Prostate gland (tissue), 2 donors: ENCODE measurements around the gene C16orf74. TPM values are rescaled to one million over a fixed set of nuclear protein-coding genes. Genes with fewer than 3 reads are reported as not detected.

Source experiments
- DNase-seq: peaks from one replicate; pipeline ENCODE4 v3.0.0-alpha.2; 2019; ENCODE audit warnings: low spot score
- H3K27ac ChIP-seq, 2 donors: fragments of 200-600 bp; sonication (generic); 2 replicates each; pipeline ENCODE4 v1.5.1; 2017 to 2019
- H3K27me3 ChIP-seq: fragments of 200-600 bp; sonication (generic); replicated peaks from 2 replicates; pipeline ENCODE4 v1.5.1; 2019; ENCODE audit not compliant: insufficient read depth
- H3K36me3 ChIP-seq, 2 donors: fragments of 200-600 bp; sonication (generic); 1 replicate in 1 of 2; 2 replicates in 1 of 2; pipeline versions ENCODE4 v1.5.1 to v1.8.1; 2017 to 2019
- H3K4me1 ChIP-seq: fragments of 200-600 bp; sonication (generic); replicated peaks from 2 replicates; pipeline ENCODE4 v1.5.1; 2019
- H3K4me3 ChIP-seq, 2 donors: fragments of 200-600 bp; sonication (generic); 2 replicates each; pipeline ENCODE4 v1.5.1; 2017 to 2019
- H3K9me3 ChIP-seq: fragments of 200-600 bp; sonication (generic); 2 replicates; pipeline ENCODE4 v1.5.1; 2017
- POLR2A ChIP-seq: fragments of 450-650 bp; IDR thresholded peaks from one replicate; pipeline ENCODE4 v1.6.1; 2016; ENCODE audit warnings: antibody characterized with exemption, mild to moderate bottlenecking
- POLR2AphosphoS5 ChIP-seq: sonication (generic); formaldehyde crosslinking; IDR thresholded peaks from one replicate; pipeline ENCODE4 v1.6.1; 2017; ENCODE audit warnings: antibody characterized with exemption
- WGBS: methylation state at CpG from one replicate; pipeline ENCODE4 v1.1.5; 2018; 5-methylcytosine and 5-hydroxymethylcytosine counted together
- intact Hi-C: fragments of 100-400 bp; cut with DNase I; formaldehyde crosslinking; loops from one replicate; pipeline ENCODE4 v1.14.2; 2022
- total RNA-seq, 2 donors: library from RNA; depleted of rRNA; stranded (reverse); fragments of >200 nt; gene quantifications; one replicate each; pipeline ENCODE4 v1.1.0, GENCODE V29; 2016
- TF ChIP-seq, protein P1 (sequence below), 4 experiments: fragments of 200-600 bp in 2 of 4; fragments of 450-650 bp in 2 of 4; sonication (generic) in 2 of 4; IDR thresholded peaks; 1 replicate in 3 of 4; 2 replicates in 1 of 4; pipeline ENCODE4 v1.5.1; 2016 to 2019; ENCODE audit warnings: antibody characterized with exemption in 4 of 4, mild to moderate bottlenecking in 2 of 4, moderate library complexity in 2 of 4

Gene C16orf74
- total RNA-seq, 2 donors from 2014 or later, result 17.4 to 19.3 TPM

DNA sequence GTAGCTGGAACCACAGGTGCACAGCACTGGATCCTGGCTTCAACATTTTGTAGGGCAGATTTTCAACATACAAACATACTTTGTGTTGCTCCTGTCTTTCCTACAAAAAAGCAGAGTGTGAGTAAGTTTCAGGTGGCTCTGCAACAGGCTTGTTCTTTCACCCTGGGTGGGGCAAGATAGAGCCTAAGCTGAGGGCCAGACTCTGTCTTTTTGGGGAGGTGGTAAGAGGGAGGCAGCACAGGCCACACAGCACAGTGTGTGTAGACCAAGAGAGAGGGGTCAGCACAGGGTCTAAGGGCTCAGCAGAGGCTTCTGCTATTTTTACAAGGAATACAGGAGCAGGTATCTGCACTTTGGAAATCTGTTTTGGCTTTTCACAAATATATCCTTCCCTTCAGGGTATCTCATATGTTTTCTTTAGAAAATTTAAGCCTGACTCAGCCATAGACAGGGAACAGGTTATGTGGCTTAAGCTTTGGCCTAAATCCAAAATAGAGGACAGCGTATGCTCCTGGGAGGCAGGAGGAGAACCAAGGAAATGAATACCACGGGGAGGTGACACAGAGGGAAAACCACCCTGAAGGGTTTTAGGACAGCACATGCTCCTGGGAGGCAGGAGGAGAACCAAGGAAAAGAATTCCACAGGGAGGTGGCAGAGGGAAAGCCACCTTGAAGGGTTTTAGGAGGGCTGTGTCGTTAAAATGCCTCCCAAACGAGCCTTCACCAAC lies 26.9 kb upstream of the C16orf74 start:
- no peak overlapping the region for H3K4me3 ChIP-seq
- no peaks in the 10 kb centered on the region for H3K36me3 ChIP-seq
- no peaks in the 10 kb centered on the region for H3K27me3 ChIP-seq
- peaks cover 5% of the 10 kb centered on the region for H3K4me1 ChIP-seq
- WGBS, result 25% methylated on average over 4 of the region's 4 CpGs
- peak; percentile 22 for DNase-seq
- TF ChIP-seq POLR2AphosphoS5 (peak; percentile 72), POLR2A (no peak)
- TF ChIP-seq, protein P1, sequence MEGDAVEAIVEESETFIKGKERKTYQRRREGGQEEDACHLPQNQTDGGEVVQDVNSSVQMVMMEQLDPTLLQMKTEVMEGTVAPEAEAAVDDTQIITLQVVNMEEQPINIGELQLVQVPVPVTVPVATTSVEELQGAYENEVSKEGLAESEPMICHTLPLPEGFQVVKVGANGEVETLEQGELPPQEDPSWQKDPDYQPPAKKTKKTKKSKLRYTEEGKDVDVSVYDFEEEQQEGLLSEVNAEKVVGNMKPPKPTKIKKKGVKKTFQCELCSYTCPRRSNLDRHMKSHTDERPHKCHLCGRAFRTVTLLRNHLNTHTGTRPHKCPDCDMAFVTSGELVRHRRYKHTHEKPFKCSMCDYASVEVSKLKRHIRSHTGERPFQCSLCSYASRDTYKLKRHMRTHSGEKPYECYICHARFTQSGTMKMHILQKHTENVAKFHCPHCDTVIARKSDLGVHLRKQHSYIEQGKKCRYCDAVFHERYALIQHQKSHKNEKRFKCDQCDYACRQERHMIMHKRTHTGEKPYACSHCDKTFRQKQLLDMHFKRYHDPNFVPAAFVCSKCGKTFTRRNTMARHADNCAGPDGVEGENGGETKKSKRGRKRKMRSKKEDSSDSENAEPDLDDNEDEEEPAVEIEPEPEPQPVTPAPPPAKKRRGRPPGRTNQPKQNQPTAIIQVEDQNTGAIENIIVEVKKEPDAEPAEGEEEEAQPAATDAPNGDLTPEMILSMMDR (IDR thresholded peaks at IDR 0.05), result no peak
- H3K9me3 ChIP-seq, result no peaks in the 10 kb centered on the region
- peak overlapping the region; percentile 28 to 51 for H3K27ac ChIP-seq
- intact Hi-C loops, result no loop called here

DNA sequence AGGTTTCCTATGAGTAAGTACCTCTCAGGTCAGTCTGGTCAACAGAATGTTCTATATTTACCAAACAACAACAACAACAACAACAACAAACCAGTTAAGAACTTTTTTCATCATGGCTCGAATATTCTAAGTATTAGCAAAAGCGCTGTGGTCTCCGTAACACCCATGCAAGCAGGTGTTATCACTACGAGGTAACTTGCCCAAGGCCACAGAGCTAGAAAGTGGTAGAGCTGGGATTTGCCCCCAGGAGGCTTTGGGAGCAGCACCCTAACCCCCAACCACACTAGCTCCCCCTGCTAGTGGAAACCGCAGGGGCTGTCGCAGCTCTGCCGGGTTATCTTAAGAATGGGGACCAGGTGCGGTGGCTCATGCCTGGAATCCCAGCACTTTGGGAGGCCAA lies 23.9 kb upstream of the C16orf74 start:
- Histone ChIP-seq H3K4me1 (no peaks in the 10 kb centered on the region), H3K27me3 (no peaks in the 10 kb centered on the region), H3K4me3 (no peak overlapping the region), H3K27ac (no peak overlapping the region), H3K9me3 (no peaks in the 10 kb centered on the region), H3K36me3 (no peaks in the 10 kb centered on the region)
- 93% methylated on average over 8 of the region's 8 CpGs for WGBS
- no peak for DNase-seq
- TF ChIP-seq, protein P1 (IDR thresholded peaks at IDR 0.05), result no peak
- TF ChIP-seq POLR2AphosphoS5 (no peak), POLR2A (no peak)
- intact Hi-C loops, result no loop called here

DNA sequence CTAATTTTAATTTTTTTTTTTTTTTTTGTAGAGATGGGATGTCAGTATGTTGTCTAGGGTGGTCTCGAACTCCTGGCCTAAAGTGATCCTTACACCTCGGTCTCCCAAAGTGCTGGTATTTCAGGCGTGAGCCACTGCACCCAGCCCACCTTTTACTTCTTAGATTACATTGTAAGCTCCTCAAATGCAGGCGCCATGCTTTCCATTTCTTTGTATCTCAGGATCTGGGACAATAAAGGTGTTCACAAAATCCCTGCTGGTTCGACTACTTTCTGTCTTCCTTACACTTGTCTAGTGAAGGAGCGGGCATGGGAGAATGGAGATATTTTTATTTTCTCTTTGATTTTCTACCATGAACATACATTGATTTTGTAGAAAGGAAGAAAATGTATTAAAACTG lies 23.2 kb upstream of the C16orf74 start:
- Histone ChIP-seq H3K9me3 (no peaks in the 10 kb centered on the region), H3K36me3 (no peaks in the 10 kb centered on the region), H3K27ac (no peak overlapping the region), H3K4me3 (no peak overlapping the region), H3K4me1 (no peaks in the 10 kb centered on the region), H3K27me3 (no peaks in the 10 kb centered on the region)
- intact Hi-C loops, result no loop called here
- WGBS, result 75% methylated on average over 6 of the region's 6 CpGs
- DNase-seq, result no peak
- no peak for TF ChIP-seq POLR2AphosphoS5
- TF ChIP-seq POLR2A, result no peak
- TF ChIP-seq, protein P1 (IDR thresholded peaks at IDR 0.05), result no peak

DNA sequence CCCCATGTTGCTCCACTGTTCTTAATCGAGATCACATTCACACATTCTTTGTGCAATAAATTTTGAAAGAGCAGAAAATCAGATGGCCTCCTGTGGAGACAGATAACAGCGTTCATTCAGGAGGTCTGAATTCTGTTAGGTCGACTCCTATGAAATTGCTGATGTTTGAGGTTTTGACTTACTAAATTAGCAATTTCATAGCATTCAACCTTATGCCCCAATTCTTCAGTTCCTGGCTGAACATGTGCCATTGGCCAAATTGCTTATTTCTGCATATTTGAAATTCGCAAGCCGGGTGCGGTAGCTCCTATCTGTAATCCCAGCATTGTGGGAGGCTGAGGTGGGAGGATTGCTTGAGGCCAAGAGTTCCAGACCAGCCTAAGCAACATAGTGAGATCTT lies 22.1 kb upstream of the C16orf74 start:
- H3K27ac ChIP-seq, result no peak overlapping the region
- TF ChIP-seq POLR2AphosphoS5 (no peak), POLR2A (no peak)
- TF ChIP-seq, protein P1 (IDR thresholded peaks at IDR 0.05), result no peak
- H3K4me3 ChIP-seq, result no peak overlapping the region
- DNase-seq, result no peak
- intact Hi-C loops, result no loop called here
- H3K9me3 ChIP-seq, result no peaks in the 10 kb centered on the region
- H3K4me1 ChIP-seq, result no peaks in the 10 kb centered on the region
- no peaks in the 10 kb centered on the region for H3K36me3 ChIP-seq
- WGBS, result 95% methylated on average over 6 of the region's 6 CpGs
- no peaks in the 10 kb centered on the region for H3K27me3 ChIP-seq

DNA sequence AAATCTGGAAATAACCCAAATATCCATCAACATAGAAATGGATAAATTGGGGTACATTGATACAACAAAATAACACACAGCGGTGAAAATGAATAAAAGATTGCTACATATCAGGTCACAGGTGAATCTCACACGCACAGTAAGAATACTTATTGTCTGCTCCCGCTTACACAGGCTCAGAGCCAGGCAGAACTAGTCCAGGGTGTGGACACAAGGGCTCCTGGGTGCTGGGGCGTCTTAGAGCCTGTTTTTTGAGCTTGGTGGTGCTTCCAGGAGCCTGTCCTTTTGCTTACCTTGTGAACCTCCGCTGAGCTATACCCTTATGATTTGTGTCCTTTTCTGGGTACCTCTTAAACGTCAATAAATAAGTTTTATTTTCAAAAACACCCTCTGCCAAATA lies 19.8 kb upstream of the C16orf74 start:
- TF ChIP-seq POLR2AphosphoS5 (peak; percentile 44), POLR2A (no peak)
- TF ChIP-seq, protein P1 (IDR thresholded peaks at IDR 0.05), result no peak
- intact Hi-C loops, result no loop called here
- peak; percentile 51 for DNase-seq
- 65% methylated on average over 6 of the region's 6 CpGs for WGBS
- no peaks in the 10 kb centered on the region for H3K27me3 ChIP-seq
- no peak overlapping the region for H3K4me3 ChIP-seq
- H3K9me3 ChIP-seq, result no peaks in the 10 kb centered on the region
- no peaks in the 10 kb centered on the region for H3K4me1 ChIP-seq
- no peak overlapping the region for H3K27ac ChIP-seq
- no peaks in the 10 kb centered on the region for H3K36me3 ChIP-seq
